Smooth muscle cell (in vitro differentiated cells): ENCODE data around the gene LRWD1. TPM values are rescaled to one million over a fixed set of nuclear protein-coding genes. Genes with fewer than 3 reads are reported as not detected.
"Not testable (repeated sequence)": the region's sequence is repeated elsewhere in the genome, so short reads cannot be mapped to it uniquely, and the experiment has no call there.

ENCODE experiments used
- DNase-seq: peaks from one replicate; lab custom pipeline; 2025; ENCODE audit not compliant: unreplicated experiment; lab: John Stamatoyannopoulos, UW
- H2AFZ ChIP-seq: fragments of 200-600 bp; sonication (generic); 2 replicates; pipeline ENCODE4 v1.6.0; 2016; ENCODE audit warnings: antibody characterized with exemption, low read depth, mild to moderate bottlenecking
- H3F3A ChIP-seq: fragments of 200-600 bp; sonication (generic); 2 replicates; pipeline ENCODE4 v1.6.0; 2017; ENCODE audit warnings: antibody characterized with exemption, low read depth
- H3K27ac ChIP-seq: fragments of 200-600 bp; sonication (generic); 2 replicates; pipeline ENCODE4 v1.5.1; 2016; ENCODE audit warnings: low read depth, mild to moderate bottlenecking
- H3K27me3 ChIP-seq: fragments of 200-600 bp; sonication (generic); 2 replicates; pipeline ENCODE4 v1.6.1; 2016; ENCODE audit warnings: low read depth, mild to moderate bottlenecking
- H3K36me3 ChIP-seq: fragments of 200-600 bp; sonication (generic); 2 replicates; pipeline ENCODE4 v1.5.1; 2016; ENCODE audit warnings: low read depth
- H3K4me1 ChIP-seq: fragments of 200-600 bp; sonication (generic); 2 replicates; pipeline ENCODE4 v1.5.1; 2016; ENCODE audit warnings: low read depth
- H3K4me2 ChIP-seq: fragments of 200-600 bp; sonication (generic); 2 replicates; pipeline ENCODE4 v1.6.0; 2016; ENCODE audit warnings: mild to moderate bottlenecking
- H3K4me3 ChIP-seq: fragments of 200-600 bp; sonication (generic); 2 replicates; pipeline ENCODE4 v1.5.1; 2016; ENCODE audit warnings: mild to moderate bottlenecking
- H3K79me2 ChIP-seq: fragments of 200-600 bp; sonication (generic); 2 replicates; pipeline ENCODE4 v1.6.0; 2016; ENCODE audit warnings: low read depth, mild to moderate bottlenecking
- H3K9ac ChIP-seq: fragments of 200-600 bp; sonication (generic); 2 replicates; pipeline ENCODE4 v1.6.0; 2016; ENCODE audit warnings: low read depth
- H3K9me3 ChIP-seq: fragments of 200-600 bp; sonication (generic); replicated peaks from 2 replicates; pipeline ENCODE4 v1.5.1; 2016; ENCODE audit warnings: low read depth
- H4K20me1 ChIP-seq: fragments of 200-600 bp; sonication (generic); 2 replicates; pipeline ENCODE4 v1.6.0; 2016; ENCODE audit warnings: low read depth
- WGBS: methylation state at CpG from one replicate; pipeline ENCODE4 v1.1.7; 2016; ENCODE audit warnings: low lambda C conversion rate; 5-methylcytosine and 5-hydroxymethylcytosine counted together
- polyA plus RNA-seq: library from polyadenylated mRNA; unstranded; fragments of >200 nt; fragmentation: Nextera tagmentation; extraction: Ambion mirVana; gene quantifications from 2 replicates; pipeline ENCODE4 v1.2.1, GENCODE V29; 2016
- total RNA-seq: library from RNA; depleted of rRNA; stranded (reverse); fragments of >200 nt; gene quantifications from 2 replicates; pipeline ENCODE4 v1.2.3, GENCODE V29; 2014
- TF ChIP-seq, protein P1 (sequence below): fragments of 200-600 bp; sonication (generic); IDR thresholded peaks from 2 replicates; pipeline ENCODE4 v1.5.1; 2017; ENCODE audit warnings: borderline replicate concordance, mild to moderate bottlenecking, antibody characterized with exemption; ENCODE audit not compliant: insufficient read depth, poor library complexity, severe bottlenecking

LRWD1 gene
- total and polyA plus RNA-seq, 2 experiments from 2014 or later, result 13.1 to 21.2 TPM

DNA sequence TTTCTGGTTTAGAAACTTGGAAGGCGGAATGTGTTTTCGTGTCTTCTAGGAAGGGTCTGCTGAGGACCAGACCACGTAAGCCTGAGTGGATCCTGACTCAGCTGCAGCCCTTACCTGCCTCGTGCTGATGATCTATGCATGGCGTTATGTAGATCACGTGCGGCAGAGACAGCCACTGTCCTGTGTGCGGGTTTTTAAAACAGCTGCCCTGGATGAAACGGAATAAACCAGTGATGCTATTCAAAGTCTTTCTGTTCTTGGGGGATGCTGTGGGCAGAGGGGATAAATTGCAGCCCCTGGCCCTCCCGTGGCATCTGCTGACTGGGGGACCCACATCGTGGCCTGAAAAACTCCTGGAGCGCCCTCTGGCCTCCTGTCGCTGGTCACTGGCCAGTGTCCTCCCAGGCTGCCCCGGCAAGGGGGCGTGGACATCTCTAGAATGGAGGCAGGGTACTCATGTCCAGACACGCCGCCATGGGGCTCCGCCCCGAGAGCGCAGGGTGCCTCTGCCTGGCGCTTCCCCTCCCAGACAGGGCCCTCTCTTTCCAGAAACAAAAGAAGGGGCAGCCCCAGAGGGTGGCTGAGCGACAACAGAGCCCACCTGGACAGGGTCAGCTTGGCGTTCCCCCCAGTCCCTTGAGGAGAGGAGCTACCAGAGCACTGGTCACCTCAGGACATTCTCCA lies 13.3 kb upstream of the LRWD1 start:
- 70% methylated on average over 23 of the region's 23 CpGs for WGBS
- H3K4me2 ChIP-seq, result no peak overlapping the region

DNA sequence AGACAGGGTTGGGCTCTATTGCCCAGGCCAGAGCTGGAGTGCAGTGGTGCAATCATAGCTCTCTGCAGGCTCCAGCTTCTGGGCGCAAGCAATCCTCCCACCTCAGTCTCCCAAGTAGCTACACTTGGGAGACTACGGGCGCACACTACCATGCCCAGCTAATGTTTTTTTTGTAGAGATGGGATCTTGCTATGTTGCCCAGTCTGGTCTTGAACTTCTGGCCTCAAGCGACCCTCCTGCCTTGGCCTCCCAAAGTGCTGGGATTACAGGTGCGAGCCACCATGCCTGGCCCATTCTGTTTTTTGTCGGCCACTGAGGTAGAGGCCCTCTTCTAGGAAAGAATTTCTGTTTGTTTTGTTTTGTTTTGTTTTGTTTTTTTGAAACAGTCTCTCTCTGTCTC lies 12.3 kb upstream of the LRWD1 start:
- DNase-seq, result no peak
- H3K4me3 ChIP-seq, result no peak overlapping the region
- no peaks in the 10 kb centered on the region for H3K27me3 ChIP-seq
- no peak overlapping the region for H3K27ac ChIP-seq
- H3K4me2 ChIP-seq, result no peak overlapping the region
- WGBS, result 88% methylated on average over 6 of the region's 6 CpGs
- no peaks in the 10 kb centered on the region for H3K4me1 ChIP-seq
- H2AFZ ChIP-seq, result no peak overlapping the region
- H4K20me1 ChIP-seq, result peaks cover 17% of the 10 kb centered on the region
- no peaks in the 10 kb centered on the region for H3K36me3 ChIP-seq
- H3K79me2 ChIP-seq, result no peaks in the 10 kb centered on the region
- no peaks in the 10 kb centered on the region for H3K9me3 ChIP-seq
- TF ChIP-seq, protein P1, sequence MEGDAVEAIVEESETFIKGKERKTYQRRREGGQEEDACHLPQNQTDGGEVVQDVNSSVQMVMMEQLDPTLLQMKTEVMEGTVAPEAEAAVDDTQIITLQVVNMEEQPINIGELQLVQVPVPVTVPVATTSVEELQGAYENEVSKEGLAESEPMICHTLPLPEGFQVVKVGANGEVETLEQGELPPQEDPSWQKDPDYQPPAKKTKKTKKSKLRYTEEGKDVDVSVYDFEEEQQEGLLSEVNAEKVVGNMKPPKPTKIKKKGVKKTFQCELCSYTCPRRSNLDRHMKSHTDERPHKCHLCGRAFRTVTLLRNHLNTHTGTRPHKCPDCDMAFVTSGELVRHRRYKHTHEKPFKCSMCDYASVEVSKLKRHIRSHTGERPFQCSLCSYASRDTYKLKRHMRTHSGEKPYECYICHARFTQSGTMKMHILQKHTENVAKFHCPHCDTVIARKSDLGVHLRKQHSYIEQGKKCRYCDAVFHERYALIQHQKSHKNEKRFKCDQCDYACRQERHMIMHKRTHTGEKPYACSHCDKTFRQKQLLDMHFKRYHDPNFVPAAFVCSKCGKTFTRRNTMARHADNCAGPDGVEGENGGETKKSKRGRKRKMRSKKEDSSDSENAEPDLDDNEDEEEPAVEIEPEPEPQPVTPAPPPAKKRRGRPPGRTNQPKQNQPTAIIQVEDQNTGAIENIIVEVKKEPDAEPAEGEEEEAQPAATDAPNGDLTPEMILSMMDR, result no peak
- H3K9ac ChIP-seq, result no peak overlapping the region
- peaks cover 8% of the 10 kb centered on the region for H3F3A ChIP-seq

More for the DNA sequence above, 13.3 kb upstream of the LRWD1 start:
- no peak for DNase-seq
- Histone ChIP-seq H3K27me3 (no peaks in the 10 kb centered on the region), H2AFZ (no peak overlapping the region), H3K4me1 (no peaks in the 10 kb centered on the region), H3K36me3 (no peaks in the 10 kb centered on the region), H3K4me3 (no peak overlapping the region), H3K27ac (no peak overlapping the region), H3K79me2 (no peaks in the 10 kb centered on the region), H3F3A (peaks cover 8% of the 10 kb centered on the region), H3K9me3 (no peaks in the 10 kb centered on the region), H3K9ac (no peak overlapping the region), H4K20me1 (peaks cover 19% of the 10 kb centered on the region)
- TF ChIP-seq, protein P1, result no peak

DNA sequence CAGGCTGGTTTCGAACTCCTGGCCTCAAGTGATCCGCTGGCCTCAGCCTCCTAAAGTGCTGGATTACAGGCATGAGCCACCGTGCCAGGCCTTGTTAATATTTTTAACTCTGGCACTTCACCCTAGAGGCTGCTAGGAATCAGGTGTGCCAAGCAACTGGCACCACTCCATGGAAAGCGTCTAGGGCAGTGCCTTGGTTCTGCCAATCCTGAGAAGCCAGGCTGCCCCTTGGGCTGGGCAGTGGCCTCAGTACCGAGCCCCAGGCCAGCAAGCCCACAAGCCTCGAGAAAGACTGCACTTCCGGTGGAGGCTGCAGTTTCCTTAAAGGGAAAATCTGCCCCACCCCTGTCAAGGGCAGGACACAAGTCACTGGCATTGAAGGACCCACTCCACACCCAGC lies 11.5 kb upstream of the LRWD1 start:
- Histone ChIP-seq H3K36me3 (no peaks in the 10 kb centered on the region), H2AFZ (no peak overlapping the region), H3K79me2 (no peaks in the 10 kb centered on the region), H3K9me3 (no peaks in the 10 kb centered on the region), H3K27me3 (no peaks in the 10 kb centered on the region), H3K9ac (no peak overlapping the region), H4K20me1 (peaks cover 11% of the 10 kb centered on the region), H3K27ac (no peak overlapping the region), H3F3A (peaks cover 8% of the 10 kb centered on the region), H3K4me1 (no peaks in the 10 kb centered on the region), H3K4me3 (no peak overlapping the region), H3K4me2 (no peak overlapping the region)
- TF ChIP-seq, protein P1, result no peak
- no peak for DNase-seq
- WGBS, result 92% methylated on average over 7 of the region's 7 CpGs

DNA sequence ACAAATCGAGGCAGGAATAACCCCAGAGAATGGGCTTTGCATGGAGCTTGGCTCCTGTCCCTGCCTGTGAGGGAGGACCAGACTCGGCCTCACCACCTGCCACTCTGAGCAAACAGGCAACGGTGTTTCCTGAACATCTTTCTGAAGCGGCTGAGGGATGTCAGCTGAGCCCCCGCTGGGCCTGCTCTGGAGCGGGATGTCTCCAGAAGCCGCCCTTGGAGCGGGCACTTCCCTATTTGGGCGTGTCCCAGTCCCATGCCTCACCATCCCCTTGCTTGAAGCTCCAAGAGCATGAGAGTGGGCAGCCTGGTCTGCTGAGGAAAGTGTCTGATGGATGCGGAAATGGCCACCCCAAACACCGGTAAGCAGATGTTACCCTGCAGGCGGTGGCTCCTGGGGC lies 10.3 kb upstream of the LRWD1 start:
- DNase-seq, result no peak
- H3K9ac ChIP-seq, result no peak overlapping the region
- H3K9me3 ChIP-seq, result no peaks in the 10 kb centered on the region
- H3K79me2 ChIP-seq, result no peaks in the 10 kb centered on the region
- WGBS, result 87% methylated on average over 12 of the region's 12 CpGs
- peaks cover 8% of the 10 kb centered on the region for H3F3A ChIP-seq
- H3K27me3 ChIP-seq, result no peaks in the 10 kb centered on the region
- TF ChIP-seq, protein P1, result no peak
- no peak overlapping the region for H2AFZ ChIP-seq
- H3K27ac ChIP-seq, result no peak overlapping the region
- peaks cover 11% of the 10 kb centered on the region for H4K20me1 ChIP-seq
- no peak overlapping the region for H3K4me3 ChIP-seq
- H3K4me2 ChIP-seq, result no peak overlapping the region
- no peaks in the 10 kb centered on the region for H3K4me1 ChIP-seq
- no peaks in the 10 kb centered on the region for H3K36me3 ChIP-seq

DNA sequence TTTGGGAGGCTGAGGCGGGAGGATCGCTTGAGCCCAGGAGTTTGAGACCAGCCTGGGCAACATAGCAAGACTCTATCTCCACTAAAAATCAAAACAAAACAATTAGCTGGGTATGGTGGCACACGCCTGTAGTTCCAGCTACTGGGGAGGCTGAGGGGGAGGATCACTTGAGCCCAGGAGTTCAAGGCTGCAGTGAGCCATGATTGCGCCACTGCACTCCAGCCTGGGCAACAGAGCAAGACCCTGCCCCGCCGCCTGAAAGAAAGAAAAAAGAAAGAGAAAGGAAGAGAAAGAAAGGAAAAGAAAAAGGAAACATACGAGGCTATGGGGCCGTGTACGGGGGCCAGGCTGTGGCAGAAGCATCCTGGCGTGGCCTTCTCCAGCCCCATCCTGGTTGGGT lies 9.9 kb upstream of the LRWD1 start:
- H3K27ac ChIP-seq, H3K36me3 ChIP-seq, DNase-seq, H3K9me3 ChIP-seq, H3F3A ChIP-seq, H3K27me3 ChIP-seq, H3K4me1 ChIP-seq, H3K4me2 ChIP-seq, H3K4me3 ChIP-seq, H3K9ac ChIP-seq, H3K79me2 ChIP-seq, H2AFZ ChIP-seq: not testable (repeated sequence)
- 96% methylated on average over 10 of the region's 10 CpGs for WGBS
- peaks cover 11% of the 10 kb centered on the region for H4K20me1 ChIP-seq
